D721Med (cell line): ENCODE data around the gene SEC61A1.

Experiments used
- DNase-seq: peaks from one replicate; pipeline ENCODE4 v3.0.0; 2011; ENCODE audit warnings: low spot score; ENCODE audit not compliant: insufficient read length
- FAIRE-seq: peaks from 2 replicates; lab custom pipeline; 2011; peaks lifted over from hg19 to GRCh38; lab: Jason Lieb, UNC
- CTCF ChIP-seq: IDR thresholded peaks from 2 replicates; pipeline ENCODE4 v1.5.1; 2012; ENCODE audit warnings: mild to moderate bottlenecking, control low read depth; ENCODE audit not compliant: insufficient read depth; ENCODE audit errors: missing control alignments

SEC61A1 gene

DNA sequence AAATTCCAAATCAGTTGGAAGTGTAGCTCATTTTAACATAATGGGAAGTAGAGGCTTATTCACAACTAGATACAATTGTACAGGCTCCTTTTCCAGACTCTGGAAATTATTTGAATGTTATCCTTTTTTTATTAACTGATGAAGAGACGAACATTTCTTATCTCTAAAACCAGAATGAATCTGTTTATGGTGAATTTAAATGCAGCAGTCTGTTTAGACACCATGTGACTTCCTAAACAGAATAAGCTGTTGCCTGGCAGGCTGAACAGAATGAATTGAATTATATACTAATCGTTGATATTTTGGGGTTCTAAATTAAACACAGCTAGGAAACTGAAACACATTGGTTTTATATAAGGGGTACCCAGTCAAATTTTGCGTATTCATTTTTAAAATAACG is 4.0 kb downstream of the SEC61A1 start:
- DNase-seq (no peak), FAIRE-seq (no peak)
- no peak for TF ChIP-seq CTCF

DNA sequence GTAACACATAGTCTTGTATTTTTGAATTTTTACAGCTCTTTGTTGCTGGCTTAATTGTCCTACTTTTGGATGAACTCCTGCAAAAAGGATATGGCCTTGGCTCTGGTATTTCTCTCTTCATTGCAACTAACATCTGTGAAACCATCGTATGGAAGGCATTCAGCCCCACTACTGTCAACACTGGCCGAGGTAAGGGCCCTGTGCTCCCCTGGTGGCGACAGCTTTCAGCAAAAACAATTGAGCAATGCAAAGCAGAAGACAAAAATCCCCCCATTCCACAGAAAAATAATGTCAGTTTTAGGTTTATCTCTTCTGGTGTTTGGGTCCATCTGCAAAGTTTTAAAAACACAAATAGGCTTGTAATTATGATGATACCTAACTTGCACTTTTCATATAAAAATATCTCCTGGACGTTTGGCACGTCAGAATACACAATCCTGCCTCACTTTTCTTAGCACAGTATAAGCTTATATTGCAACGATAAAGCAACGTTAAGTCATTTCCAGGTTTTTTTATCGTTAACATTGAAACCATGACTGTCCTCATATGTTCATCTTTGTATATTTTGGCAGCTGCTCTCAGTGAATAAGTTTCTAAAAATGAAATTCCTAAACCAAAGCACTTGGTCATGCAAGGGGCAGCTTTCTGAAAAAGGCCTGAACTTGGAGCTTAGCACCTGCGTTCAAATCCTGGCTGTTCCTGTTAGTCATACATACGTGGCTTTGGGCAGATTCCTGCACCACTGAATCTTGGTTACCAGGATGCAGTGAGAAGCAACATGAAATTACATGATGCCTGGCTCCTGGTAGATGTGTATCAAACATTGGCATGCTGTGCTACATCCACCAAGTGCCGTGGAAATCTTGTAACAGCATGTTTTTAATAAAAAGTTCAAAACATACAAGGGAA is 8.5 kb downstream of the SEC61A1 start:
- DNase-seq (no peak), FAIRE-seq (no peak)
- no peak for TF ChIP-seq CTCF

- FAIRE-seq, result no peak
- no peak for DNase-seq
- TF ChIP-seq CTCF, result no peak
These were observed 10.0 kb downstream of the SEC61A1 start for GRCh38 chr3:128062033-128062745.

- no peak for DNase-seq
- no peak for TF ChIP-seq CTCF
- no peak for FAIRE-seq
These were observed 11.6 kb downstream of the SEC61A1 start for GRCh38 chr3:128063865-128064264.

GRCh38 chr3:128064962-128065361 is 12.7 kb downstream of the SEC61A1 start:
- DNase-seq (no peak), FAIRE-seq (no peak)
- no peak for TF ChIP-seq CTCF

GRCh38 chr3:128066114-128066513 is 13.9 kb downstream of the SEC61A1 start:
- no peak for DNase-seq
- TF ChIP-seq CTCF, result no peak
- no peak for FAIRE-seq
